ENCODE measurements around the gene SPPL2A. TPM values are rescaled to one million over a fixed set of nuclear protein-coding genes. Genes with fewer than 3 reads are reported as not detected.
"Not testable (repeated sequence)": the region's sequence is repeated elsewhere in the genome, so short reads cannot be mapped to it uniquely, and the experiment has no call there.

SPPL2A gene
- total RNA-seq (100 to 1,000 TPM in 4 of 10 donors, 10 to 100 TPM in 6; 68.1 to 152 (median 98.1) TPM), polyA plus RNA-seq (10 to 100 TPM; 20.1 to 43.4 TPM)
- long read RNA-seq, donor 1, full-length matches to known transcripts, result 38 of 53 reads
- long read RNA-seq, donor 1, partial matches to known transcripts, result 1 of 53 reads
- long read RNA-seq, donor 1, other reads (novel, unspliced or antisense), result 14 of 53 reads
- long read RNA-seq, donor 2, full-length matches to known transcripts, result 30 of 40 reads
- long read RNA-seq, donor 2, partial matches to known transcripts, result 2 of 40 reads
- long read RNA-seq, donor 2, other reads (novel, unspliced or antisense), result 8 of 40 reads
- long read RNA-seq, donor 3, full-length matches to known transcripts, result 86 of 111 reads
- long read RNA-seq, donor 3, partial matches to known transcripts, result 2 of 111 reads
- long read RNA-seq, donor 3, other reads (novel, unspliced or antisense), result 23 of 111 reads

- 0 to 1% methylated on average over 71 to 77 of the region's 77 CpGs for WGBS, 2 donors
- DNase-seq, result peak; percentile 87 to 88
- TF ChIP-seq CTCF (IDR thresholded peaks at IDR 0.05), result peak in 1 of 9 donors; percentile 13
- peak within 1 kb of the TSS; percentile 94 to 100 (median 98) for H3K27ac ChIP-seq
- H3K4me3 ChIP-seq, result peak within 1 kb of the TSS; percentile 56 to 92 (median 80)
- intact Hi-C loops (cut with DNase I), result loop anchor here in 8 of 10 donors (1.0 to 10.0 kb wide), 8 partner anchors 78 to 341 kb away; partner anchors contain the start of genes TRPM7 (in 6 of the 8) and USP8 (in 1 of the 8)
- no peaks in the 10 kb centered on the region for H3K27me3 ChIP-seq
- H3K9me3 ChIP-seq, result no peaks in the 10 kb centered on the region
- no peaks in the 10 kb centered on the region for H3K36me3 ChIP-seq
- peaks cover 0 to 49% (median 19%) of the 10 kb centered on the region in 9 donors for H3K4me1 ChIP-seq
- peak; percentile 85 to 94 (median 92) for ATAC-seq
These were observed at the start of gene SPPL2A for GRCh38 chr15:50765195-50765967. Gene SPPL2A (minus strand): TSS chr15:50765706. CDS start chr15:50765533, 173 bp downstream.

- Histone ChIP-seq H3K27me3 (no peaks in the 10 kb centered on the region), H3K9me3 (no peaks in the 10 kb centered on the region), H3K4me3 (no peak overlapping the region), H3K27ac (no peak overlapping the region), H3K36me3 (no peaks in the 10 kb centered on the region), H3K4me1 (no peaks in the 10 kb centered on the region)
- DNase-seq (no peak), ATAC-seq (no peak)
- no peak for TF ChIP-seq CTCF (IDR thresholded peaks at IDR 0.05)
- intact Hi-C loops (cut with DNase I), result loop anchor here in 1 of 10 donors (10.0 kb wide), 1 partner anchor 50 kb away; no protein-coding TSS in a partner anchor
These were observed 49.1 kb upstream of the SPPL2A start for GRCh38 chr15:50814634-50815033.

GRCh38 chr15:50813865-50814264, 48.4 kb upstream of the SPPL2A start:
- 76 to 88% methylated on average over 2 of the region's 2 CpGs for WGBS, 2 donors
- DNase-seq, result no peak
- Histone ChIP-seq H3K4me1 (no peaks in the 10 kb centered on the region), H3K4me3 (no peak overlapping the region), H3K36me3 (no peaks in the 10 kb centered on the region), H3K27ac (no peak overlapping the region), H3K27me3 (no peaks in the 10 kb centered on the region), H3K9me3 (no peaks in the 10 kb centered on the region)
- intact Hi-C loops (cut with DNase I), result loop anchor here in 1 of 10 donors (10.0 kb wide), 1 partner anchor 51 kb away; no protein-coding TSS in a partner anchor
- ATAC-seq, result no peak
- no peak for TF ChIP-seq CTCF (IDR thresholded peaks at IDR 0.05)

GRCh38 chr15:50813089-50813488, 47.6 kb upstream of the SPPL2A start:
- DNase-seq (no peak), ATAC-seq (no peak)
- H3K27me3 ChIP-seq, result no peaks in the 10 kb centered on the region
- no peak for TF ChIP-seq CTCF (IDR thresholded peaks at IDR 0.05)
- H3K4me1 ChIP-seq, result no peaks in the 10 kb centered on the region
- WGBS, 2 donors, result 95 to 98% methylated on average over 10 of the region's 10 CpGs
- no peaks in the 10 kb centered on the region for H3K9me3 ChIP-seq
- H3K36me3 ChIP-seq, result no peaks in the 10 kb centered on the region
- H3K27ac ChIP-seq, result no peak overlapping the region
- no peak overlapping the region for H3K4me3 ChIP-seq
- intact Hi-C loops (cut with DNase I), result loop anchor here in 1 of 10 donors (10.0 kb wide), 1 partner anchor 52 kb away; no protein-coding TSS in a partner anchor

- not testable (repeated sequence) for H3K4me3 ChIP-seq, H3K36me3 ChIP-seq, ATAC-seq, H3K27ac ChIP-seq, DNase-seq, H3K9me3 ChIP-seq, H3K27me3 ChIP-seq, H3K4me1 ChIP-seq
- intact Hi-C loops (cut with DNase I), result loop anchor here in 1 of 10 donors (10.0 kb wide), 1 partner anchor 53 kb away; no protein-coding TSS in a partner anchor
- WGBS, 2 donors, result 98% methylated on average over 15 of the region's 15 CpGs
These were observed 46.6 kb upstream of the SPPL2A start for GRCh38 chr15:50812181-50812506.

GRCh38 chr15:50811461-50812180, 46.1 kb upstream of the SPPL2A start:
- not testable (repeated sequence) for DNase-seq, H3K27ac ChIP-seq, H3K36me3 ChIP-seq, H3K9me3 ChIP-seq, H3K4me3 ChIP-seq, ATAC-seq, H3K27me3 ChIP-seq, H3K4me1 ChIP-seq
- 96% methylated on average over 30 of the region's 30 CpGs for WGBS, 2 donors
- intact Hi-C loops (cut with DNase I), result loop anchor here in 1 of 10 donors (10.0 kb wide), 1 partner anchor 53 kb away; no protein-coding TSS in a partner anchor
